ENCODE measurements around the gene DCXR.

Gene DCXR

DNA sequence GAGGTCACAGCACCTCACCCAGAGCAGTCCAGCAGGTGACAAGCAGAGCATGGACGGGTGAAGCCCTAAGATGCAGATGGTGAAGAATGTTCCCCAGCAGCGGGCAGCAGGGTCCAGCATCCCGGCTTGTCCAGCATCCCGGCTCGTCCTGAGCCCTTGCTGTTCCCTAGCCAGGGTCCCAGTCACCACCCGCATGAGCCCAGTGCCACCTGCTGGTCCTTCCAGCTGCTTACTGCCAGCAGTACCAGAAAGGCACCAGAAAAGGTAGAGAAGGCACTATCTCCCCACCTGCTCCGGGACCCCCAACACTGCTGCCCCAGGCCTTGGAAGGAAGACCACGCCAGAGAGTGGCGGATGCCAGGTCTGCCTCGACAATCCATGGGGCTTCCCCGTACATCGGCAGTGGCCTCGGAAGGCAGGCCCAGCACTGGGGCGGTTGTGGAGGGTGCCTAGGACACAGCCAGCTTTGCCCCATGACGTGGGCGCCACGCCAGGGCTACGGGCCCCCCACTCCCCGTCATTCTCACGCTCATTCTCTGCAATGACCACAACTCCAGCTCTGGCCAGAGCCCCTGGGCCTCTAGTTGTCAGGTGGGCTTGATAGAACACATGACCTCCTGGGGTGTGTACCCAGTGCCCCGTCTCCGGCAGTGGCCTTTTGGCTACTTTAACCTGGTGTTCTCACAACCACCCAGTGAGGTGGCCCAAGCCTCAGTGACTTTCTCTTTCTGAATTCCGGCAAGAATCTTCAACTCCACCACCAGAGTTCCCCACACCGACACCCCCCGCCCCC lies 16.2 kb downstream of the DCXR start:
- peak; percentile 48 for DNase-seq

DNA sequence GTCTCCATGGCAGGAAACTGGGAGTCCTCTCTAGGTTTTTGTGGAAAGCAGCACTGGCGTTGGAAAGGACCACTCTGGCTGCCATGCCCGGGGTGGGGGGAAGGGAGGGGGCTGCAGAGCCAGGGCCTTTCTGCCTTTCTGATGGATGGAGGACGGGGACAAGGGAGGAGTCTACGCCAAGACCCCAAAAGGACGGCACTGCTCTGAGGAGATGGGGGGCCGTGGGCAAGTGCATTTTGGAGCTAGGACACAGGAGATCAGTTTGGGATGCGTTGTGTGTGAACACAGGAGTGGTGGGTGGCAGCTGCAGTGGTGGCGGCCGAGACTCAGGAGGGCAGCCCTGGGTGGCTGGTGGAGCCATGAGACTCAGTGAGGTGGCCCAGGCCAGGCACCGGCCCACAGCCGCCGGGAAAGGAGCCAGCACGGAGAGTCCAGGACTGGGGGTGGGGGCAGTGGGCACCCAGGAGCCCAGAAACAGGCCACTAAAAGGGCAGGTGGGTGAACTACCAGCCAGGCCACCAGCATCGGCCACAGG lies 16.9 kb downstream of the DCXR start:
- no peak for DNase-seq

DNA sequence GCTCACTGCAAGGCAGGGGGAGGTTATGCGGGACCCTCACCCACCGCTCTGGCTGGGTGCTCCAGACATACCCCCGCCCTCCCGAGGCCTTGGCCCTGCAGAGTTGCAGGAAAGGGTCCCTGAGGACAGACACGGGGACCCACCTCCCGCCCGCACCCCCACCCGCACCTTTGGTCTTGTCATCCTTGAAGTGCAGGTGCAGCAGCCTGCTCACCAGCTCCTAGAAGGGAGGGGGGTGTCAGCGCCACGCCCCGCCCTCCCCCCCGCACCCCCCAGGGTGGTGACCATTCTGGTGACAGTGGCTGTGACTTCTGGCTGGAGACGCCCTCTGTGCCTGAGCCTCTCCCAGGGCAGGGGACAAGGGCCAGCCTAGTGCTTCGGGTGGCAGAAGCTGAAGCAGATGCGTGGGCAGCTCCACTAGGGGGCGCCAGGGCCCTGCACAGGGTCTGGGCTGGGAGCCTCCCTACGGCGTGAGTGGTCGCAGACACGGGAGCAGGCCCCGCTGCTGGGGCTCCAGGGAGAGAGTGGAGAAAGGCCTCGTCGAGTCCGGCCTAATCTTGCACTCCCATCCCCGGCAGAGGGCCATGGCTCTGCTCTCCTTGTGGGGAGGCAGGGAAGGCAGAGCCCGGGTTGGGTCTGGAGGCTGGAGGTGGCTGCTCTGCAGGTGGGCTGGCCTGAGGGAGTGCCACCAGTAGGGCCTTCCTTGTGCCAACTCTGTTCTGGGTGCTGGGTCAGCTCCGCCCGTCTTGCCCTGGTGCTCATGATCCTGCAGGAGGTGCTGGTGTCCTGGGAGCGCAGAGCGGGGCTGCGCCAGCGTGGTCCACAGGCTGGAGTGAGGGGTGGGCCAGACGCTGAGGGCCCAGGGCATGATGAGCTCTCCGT lies 17.6 kb downstream of the DCXR start:
- peak; percentile 44 for DNase-seq

DNA sequence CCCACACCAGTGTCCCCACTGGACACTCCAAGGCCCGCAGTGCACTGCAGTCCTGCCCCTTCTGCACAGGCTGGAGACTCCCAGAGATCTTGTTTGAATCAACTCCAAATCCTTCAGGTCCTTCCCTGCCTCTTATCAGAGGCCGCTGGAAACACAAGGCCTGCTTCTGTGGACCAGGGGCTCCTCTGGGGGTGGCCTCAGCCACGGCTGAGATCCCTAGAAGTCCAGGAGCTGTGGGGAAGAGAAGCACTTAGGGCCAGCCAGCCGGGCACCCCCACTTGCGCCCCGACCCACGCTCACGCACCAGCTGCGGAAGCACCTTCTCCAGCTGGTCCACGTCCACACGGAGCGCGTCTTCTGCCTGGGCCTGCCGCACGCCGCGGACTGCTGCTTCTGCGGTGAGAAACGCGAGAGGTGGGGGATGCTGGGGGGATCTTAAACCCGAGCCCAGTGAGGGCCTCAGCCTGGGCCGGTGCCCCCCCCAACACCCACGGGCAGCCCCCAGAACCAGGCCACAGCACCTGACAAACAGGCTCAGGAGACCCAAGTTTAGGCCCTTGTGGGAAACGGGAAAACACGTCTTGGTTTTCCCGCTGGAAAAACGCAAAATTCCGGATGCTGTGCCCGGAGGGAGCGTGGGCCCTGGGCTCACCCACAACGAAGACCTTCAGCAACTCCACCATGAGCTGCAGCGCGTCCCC lies 18.4 kb downstream of the DCXR start:
- no peak for DNase-seq

DNA sequence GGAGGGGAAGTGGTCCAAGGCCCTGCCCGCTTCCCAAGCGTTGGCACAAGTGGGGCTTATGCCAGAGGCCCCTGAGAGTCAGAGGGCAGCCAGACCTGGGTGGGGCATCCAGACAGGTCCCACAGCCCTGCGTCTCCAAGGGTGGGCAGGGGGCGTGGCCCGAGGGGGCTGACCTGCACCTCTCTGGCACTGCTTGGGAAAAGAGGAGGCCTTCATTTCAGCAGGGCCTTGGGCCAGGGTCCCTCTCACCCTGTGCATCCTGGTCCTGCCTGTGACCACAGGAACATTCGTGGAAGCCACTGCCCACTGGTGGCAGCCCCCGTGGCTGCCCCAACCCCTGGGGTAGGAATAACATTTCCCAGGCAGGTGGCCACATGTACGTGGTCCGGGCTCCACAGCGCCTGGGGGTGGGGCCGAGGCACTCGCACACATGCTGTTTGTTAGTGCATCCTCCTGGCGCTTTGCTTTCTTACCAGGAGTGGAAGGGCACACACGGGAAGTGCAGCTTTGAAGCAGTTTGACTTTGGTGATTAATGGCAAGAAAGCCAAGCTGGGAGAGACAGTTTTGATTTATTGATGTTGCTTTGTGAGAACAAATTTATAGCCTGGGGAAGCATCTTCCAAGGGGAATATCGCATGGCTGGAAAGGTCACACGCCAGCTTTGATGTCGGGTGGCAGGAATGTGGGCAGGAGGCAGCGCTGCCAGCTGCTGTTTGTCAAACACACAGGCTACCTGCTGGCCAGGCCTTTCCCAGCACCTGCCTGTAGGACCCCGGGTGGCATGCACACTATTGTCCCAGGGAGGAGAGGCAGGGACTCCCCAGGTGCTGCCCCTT lies 19.1 kb downstream of the DCXR start:
- peak; percentile 63 for DNase-seq

DNA sequence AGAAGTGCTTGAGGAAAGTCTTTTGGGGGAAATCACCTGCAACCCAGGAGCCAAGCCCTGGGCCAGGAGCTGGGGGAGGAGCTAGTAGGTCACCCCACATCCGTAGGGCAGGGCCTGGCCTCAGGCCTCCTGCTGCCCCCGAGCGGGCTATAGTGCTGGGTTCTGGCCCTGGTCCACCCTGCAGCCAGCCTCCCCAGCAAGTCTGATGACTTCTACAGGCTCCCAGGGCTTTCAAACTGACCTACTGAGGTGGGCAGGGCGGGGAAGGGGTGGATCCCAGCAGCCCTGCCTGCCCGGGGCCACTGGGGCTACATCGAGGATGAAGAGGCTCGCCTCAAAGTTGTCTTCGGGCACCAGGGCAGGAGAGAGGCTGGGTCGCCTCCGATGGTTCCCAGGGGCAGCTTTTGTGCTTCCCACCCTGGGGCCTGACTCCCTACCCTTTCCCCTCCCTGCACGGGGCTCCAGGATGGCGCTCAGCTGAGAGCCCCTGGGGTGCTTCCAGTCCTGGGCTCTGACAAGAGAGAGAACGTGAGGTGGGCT lies 19.8 kb downstream of the DCXR start:
- no peak for DNase-seq

DNA sequence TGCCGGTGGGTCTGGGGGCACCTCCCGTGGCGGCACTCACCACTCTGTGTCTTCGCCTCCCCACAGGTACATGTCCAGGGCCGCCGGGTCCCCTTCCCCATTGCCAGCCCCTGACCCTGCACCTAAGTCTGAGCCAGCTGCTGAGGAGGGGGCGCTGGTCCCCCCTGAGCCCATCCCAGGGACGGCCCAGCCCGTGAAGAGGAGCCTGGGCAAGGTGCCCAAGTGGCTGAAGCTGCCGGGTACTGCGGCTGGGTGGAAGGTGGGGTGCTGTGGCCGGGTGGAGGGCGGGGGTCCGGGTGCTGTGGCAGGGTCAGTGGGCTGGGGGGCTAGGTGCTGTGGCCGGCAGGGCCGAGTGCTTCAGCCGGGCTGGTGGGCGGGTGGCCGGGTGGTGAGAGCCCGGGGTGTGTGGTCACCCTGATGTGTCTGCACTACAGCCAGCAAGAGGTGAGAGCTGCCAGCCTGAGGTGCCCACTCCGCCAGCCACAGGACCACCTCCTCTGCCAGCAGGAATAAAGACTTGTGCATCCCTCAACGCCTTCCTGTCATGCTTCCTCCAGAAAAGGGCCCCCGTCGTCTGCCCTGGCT lies 20.5 kb downstream of the DCXR start:
- DNase-seq = no peak

DNA sequence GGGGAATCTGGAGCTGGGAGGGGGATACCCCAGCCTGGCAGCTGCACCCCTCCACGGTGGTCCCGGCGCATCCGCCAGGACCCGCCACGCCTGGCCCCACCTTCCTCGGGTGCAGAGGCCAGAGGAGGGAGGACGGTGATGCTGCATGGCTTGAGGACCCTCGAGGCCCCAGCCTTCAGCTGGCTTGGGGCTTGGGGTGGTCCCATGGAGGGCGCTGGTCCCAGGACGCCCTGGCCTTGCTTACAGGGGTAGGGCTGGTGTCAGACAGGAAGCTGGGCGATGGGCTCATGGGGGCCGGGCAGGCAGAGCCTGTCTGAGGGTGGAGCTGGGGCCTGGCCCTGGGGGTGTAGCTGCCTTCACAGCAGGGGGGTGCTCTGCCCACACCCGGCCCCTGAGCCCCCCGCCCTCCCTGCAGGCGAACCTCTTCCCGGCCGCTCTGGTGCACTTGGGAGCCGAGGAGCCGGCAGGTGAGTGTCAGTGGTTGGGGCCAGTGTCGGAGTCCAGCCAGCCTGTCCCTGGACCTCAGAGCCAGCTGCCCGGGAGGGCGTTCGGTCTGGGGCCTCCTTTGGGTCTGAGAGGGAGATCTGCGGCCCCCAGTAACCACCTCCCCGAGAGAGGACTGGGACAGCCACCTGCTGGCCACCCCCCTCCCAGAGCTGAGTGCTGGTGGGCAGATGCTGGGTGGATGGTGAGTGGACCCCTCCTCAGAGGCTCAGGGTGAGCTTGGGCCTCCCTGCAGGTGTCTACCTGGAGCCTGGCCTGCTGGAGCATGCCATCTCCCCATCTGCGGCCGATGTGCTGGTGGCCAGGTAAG lies 21.2 kb downstream of the DCXR start:
- no peak for DNase-seq

DNA sequence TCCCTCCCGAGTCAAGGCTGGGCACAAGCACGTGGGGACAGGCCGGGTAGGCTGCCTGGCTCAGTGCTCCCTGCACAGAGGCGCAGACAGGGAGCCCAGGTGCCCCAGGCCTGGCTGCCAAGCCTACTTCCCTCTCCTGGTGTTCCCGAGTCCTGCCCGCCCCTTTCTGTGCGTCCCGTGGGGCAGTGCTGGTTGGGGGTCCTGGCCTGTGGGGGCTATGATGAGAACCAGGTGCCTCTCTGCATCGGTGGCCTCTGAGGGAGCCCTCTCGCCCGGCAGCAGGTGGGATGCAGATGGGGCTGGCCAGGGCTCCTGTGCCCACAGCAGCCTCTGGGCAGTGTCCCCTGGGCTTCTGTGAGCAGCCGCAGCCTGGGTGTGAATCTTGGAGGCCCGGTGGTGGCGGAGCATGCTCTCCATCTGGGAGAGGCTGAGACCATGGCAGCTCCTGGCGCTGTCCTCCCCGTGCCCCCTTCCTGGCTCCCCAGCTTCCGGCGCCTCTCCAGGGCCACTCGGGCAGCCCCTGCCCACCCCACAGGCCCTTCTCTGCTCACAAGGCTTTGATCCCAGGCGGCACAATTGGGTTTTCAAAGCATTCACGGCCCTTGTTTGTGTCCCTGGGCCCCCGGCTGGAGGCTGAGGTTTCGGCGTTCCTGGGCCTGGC lies 22.1 kb downstream of the DCXR start:
- DNase-seq = no peak

DNA sequence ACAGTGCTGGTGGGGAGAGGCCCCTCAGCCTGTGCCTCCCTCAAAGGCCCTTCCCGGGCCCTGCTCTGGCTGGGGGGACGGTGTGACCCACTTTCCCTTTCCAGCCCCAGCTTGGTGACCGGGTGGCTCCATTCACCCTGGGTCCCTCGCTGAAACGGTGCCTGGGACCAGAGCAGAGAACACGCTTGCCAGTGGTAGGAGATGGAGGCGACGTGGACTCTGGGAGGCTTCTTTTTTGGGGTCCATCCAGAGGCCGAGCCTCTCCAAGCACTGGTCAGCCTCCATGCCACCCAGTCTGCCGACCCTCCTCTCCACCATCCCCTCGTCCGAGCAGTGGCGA lies 22.6 kb downstream of the DCXR start:
- DNase-seq = no peak

DNA sequence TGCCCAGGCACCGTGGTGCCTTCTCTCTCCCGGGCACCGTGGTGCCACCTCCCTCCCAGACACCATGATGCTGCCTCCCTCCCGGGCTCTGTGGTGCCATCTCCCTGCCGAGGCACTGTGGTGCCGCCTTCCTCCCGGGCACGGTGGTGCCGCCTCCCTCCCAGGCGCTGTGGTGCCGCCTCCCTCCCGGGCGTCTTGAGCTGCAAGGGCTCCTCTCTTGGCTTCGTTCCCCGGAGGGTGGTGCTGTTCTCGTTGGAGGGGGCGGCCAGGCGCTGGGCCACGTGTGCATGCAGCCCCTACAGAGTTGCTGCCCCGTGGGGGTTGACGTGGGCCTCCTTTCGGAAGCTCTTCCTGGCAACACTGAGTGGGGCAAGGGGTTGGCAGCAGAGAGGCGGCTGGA lies 23.1 kb downstream of the DCXR start:
- DNase-seq = no peak

DNA sequence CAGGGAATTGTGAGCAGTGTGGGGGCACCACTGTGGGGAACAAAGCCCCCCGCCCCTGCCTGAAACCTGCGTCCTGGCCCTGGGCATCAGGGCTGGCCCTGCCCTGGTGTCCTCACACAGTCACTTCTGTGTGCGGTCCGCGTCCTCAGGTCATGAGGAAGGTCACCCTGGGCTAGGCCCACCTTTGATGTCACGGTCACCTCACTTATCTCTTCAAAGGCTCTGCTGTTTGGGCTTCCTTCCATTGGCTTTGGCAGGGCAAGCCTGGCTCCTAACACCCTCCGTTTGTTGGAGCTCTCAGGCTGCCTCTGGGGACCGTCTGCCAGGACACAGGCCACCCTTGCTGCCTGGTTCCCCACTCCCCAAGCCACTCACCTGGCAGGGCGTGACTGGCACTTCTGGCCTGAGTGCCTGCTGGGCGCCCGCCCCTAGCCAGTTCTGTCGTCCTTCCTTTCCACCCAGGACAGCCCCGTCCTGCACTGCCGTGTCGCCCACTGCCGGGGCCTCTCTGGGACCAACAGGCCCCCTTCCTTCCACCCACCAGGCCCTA lies 23.6 kb downstream of the DCXR start:
- DNase-seq = no peak

DNA sequence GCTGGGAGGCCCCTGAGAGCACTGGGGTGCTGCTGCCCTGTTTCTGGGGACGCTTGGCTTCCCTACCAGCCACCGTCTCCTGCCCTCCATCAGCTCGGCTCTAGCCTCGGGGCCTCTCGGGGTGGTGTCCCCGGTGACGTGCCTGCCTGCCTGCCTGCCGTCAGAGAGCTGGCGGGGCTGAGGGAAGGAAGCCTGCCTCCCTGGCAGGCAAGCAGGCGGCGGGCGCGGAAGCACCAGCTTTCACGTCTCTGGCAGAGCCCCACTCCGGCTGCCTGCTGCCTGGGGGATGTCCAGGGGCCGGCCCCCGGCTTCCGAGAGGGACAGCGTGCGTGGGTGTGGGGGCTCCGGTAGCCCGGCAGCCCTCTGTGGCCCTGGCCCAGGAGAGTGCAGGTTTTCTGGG lies 24.2 kb downstream of the DCXR start:
- DNase-seq = no peak

DNA sequence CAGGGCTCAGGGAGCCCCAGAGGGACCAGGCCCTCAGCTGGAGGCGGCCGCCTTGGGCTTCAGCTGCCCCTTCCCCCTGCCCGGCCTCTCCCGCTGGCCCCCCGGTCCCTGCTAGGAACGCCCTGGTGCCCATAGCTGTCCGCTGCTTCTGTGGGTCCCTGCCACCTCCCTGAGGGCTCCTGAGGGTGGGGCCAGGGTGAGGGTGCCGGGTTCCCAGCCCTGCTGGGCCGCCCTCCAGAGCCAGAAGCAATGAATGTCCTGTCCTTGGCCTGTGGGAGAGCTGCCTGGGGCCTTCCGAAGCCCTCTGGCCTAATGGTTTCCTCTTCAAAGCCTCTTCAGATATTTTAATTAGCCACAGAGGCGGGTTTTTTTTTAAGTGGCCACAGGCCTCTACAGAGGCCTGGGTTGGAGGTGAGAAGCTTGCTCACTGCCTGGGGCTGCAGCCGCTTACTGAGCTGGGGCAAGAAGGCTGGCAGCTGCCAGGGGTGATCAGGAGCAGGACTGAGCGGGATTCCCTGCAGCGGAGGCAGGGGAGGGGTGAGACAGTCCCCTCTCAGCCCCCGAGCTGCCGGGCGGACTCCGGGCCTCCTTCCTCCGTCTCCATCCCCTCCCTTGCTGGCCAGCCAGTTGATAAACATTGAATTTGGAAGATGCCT lies 24.7 kb downstream of the DCXR start:
- DNase-seq = no peak

DNA sequence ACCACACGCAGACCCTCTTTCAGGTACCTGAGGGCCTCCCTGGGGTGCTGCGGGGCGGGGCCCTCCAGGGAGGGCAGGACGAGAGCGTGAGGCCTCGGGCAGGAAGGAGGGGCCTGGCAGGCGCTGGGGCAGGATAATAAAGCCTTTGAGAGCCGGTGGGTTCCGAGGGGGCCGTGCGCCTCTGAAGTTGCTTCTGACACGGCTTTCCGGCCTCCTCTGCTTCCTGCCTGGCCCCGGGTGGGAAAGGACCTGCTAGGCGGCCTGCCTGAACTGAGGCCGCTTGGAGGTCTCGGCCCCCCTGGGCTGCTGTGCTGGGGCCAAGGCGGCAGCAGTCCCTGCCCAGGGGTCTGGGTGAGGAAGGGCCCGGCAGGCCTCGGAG lies 25.2 kb downstream of the DCXR start:
- no peak for DNase-seq

DNA sequence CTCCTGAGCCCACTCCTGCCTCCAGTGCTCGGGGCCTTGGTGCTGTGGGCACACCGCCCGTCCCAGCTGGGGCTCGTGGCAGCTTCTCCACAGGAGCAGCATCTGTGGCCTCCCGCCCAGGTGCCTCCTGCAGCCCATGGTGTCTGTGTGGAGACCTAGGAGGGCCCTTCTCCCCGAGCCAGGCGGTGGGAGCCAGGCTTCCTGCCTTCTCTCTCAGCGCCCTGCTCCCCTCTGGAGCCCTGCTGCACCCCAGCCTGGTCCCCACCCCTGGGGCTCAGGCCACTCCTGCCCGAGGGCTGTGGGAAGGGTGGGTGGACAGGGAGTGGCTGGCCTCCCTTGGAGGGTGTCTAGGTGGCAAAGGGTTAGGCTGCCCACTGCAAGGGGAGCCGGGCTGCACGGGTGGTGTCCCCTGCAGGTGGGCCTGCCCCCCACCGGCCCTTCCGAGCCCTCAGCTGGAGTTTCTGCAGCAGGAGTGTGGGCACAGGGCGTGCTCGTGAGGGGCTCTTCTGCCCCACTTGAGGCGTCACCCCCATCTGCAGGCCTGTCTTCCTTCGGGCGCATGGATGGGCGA lies 25.8 kb downstream of the DCXR start:
- DNase-seq = no peak

DNA sequence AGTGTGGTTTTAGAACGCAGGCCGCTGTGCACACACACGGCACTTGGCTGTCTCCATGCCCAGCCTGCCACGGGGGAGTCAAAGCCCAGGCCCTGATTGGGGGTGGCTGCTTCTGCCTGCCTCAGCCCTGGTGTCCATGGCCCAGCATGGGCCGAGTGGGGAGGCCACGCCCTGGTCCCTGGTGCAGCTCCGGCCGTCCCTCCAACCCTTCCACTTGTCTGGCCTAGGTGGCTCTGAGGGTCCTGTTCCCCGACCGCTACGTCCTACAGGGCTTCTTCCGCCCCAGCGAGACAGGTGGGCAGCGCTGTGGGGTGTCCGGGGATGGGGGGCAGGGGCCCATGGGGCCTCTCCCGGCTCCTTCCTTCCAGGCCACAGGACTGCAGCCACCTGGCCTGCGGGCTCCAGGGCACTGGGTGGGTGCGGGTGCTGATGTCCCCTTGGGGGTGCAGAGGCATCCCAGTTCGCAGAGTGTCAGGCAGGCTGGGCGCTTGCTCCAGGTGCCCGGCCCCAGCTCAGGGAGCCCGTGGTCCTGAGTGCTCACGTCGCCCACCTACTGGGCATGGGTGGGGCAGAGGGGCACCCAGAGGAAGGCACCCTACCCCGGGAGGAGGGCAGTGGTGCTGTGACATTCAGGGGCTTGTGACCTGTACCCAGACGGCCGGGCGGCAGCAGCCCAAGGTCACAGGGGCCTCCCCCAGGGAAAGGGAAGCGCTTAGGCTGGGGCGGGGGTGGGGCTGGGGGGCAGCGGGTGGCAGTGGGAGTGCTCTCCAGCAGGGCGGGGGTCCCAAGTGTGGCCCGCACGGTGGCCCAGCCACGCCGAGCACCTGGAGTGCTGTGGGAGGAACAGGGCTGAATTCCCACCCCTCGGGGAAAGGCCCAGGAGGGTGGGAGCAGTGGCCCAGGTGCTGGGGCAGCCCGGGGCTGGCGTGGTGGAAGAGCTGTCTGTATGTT lies 26.6 kb downstream of the DCXR start:
- no peak for DNase-seq

DNA sequence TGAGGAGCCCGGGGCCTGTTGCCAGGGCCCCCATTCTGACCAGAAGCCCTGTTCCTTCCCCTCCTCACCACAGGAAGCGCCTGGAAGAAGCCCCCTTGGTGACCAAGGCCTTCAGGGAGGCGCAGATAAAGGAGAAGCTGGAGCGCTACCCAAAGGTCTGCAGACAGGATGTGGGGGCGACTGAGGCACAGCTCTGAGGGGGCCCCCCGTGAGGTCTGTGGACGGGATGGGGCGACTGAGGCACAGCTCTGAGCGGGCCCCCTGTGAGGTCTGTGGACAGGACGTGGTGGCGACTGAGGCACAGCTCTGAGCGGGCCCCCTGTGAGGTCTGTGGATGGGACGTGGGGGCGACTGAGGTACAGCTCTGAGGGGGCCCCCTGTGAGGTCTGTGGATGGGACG lies 28.1 kb downstream of the DCXR start:
- no peak for DNase-seq

Measured in NCI-H774 (cell line).